Coronary artery (tissue), 2 donors: ENCODE data around the gene TMEM243.
"Not testable (repeated sequence)": the region's sequence is repeated elsewhere in the genome, so short reads cannot be mapped to it uniquely, and the experiment has no call there.

Source experiments
- DNase-seq: peaks from one replicate; pipeline ENCODE4 v3.0.0-alpha.2; 2017; ENCODE audit warnings: low spot score
- H3K27ac ChIP-seq, 2 donors: fragments of 200-600 bp; sonication (generic); one replicate each; pipeline ENCODE4 v1.5.1; 2016 to 2019
- H3K4me3 ChIP-seq: fragments of 200-600 bp; sonication (generic); 2 replicates; pipeline ENCODE4 v1.5.1; 2016; ENCODE audit warnings: mild to moderate bottlenecking, moderate library complexity
- TF ChIP-seq, protein P1 (sequence below): fragments of 200-600 bp; sonication (generic); IDR thresholded peaks from one replicate; pipeline ENCODE4 v1.5.1; 2019; ENCODE audit warnings: antibody characterized with exemption

TMEM243 gene

GRCh38 chr7:87212498-87212897 lies 7.0 kb downstream of the TMEM243 start:
- Histone ChIP-seq H3K4me3 (no peak overlapping the region), H3K27ac (no peak overlapping the region)
- no peak for DNase-seq
- TF ChIP-seq, protein P1, sequence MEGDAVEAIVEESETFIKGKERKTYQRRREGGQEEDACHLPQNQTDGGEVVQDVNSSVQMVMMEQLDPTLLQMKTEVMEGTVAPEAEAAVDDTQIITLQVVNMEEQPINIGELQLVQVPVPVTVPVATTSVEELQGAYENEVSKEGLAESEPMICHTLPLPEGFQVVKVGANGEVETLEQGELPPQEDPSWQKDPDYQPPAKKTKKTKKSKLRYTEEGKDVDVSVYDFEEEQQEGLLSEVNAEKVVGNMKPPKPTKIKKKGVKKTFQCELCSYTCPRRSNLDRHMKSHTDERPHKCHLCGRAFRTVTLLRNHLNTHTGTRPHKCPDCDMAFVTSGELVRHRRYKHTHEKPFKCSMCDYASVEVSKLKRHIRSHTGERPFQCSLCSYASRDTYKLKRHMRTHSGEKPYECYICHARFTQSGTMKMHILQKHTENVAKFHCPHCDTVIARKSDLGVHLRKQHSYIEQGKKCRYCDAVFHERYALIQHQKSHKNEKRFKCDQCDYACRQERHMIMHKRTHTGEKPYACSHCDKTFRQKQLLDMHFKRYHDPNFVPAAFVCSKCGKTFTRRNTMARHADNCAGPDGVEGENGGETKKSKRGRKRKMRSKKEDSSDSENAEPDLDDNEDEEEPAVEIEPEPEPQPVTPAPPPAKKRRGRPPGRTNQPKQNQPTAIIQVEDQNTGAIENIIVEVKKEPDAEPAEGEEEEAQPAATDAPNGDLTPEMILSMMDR = no peak

- no peak overlapping the region for H3K27ac ChIP-seq
- no peak for DNase-seq
- no peak overlapping the region for H3K4me3 ChIP-seq
- TF ChIP-seq, protein P1 = no peak
These were observed 9.0 kb downstream of the TMEM243 start for GRCh38 chr7:87210506-87210905.

DNA sequence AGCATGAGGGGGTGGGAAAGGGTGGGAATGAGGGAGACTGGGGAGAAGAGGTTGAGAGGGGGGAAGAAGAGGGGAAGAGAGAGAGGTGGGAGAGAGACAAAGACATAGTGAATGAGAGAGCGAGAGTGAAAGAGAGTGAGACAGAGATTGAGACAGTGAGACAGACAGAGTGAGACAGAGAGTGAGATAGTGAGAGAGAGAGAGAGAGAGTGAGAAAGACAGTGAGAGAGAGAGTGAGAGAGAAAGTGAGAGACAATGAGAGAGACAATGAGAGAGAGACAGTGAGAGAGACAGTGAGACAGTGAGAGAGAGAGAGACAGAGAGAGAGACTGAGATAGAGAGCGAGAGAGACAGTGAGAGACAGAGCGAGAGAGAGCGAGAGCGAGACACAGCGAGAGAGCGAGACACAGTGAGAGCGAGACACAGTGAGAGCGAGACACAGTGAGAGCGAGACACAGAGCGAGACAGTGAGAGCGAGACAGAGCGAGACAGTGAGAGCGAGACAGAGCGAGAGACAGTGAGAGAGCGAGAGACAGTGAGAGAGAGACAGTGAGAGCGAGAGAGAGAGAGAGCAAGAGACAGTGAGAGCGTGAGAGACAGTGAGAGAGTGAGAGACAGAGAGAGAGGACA lies 10.1 kb downstream of the TMEM243 start:
- no peak overlapping the region for H3K4me3 ChIP-seq
- no peak overlapping the region for H3K27ac ChIP-seq
- no peak for DNase-seq
- TF ChIP-seq, protein P1 = no peak

- no peak for DNase-seq
- Histone ChIP-seq H3K27ac (no peak overlapping the region), H3K4me3 (no peak overlapping the region)
- TF ChIP-seq, protein P1 = no peak
These were observed 13.2 kb downstream of the TMEM243 start for GRCh38 chr7:87206361-87206760.

DNA sequence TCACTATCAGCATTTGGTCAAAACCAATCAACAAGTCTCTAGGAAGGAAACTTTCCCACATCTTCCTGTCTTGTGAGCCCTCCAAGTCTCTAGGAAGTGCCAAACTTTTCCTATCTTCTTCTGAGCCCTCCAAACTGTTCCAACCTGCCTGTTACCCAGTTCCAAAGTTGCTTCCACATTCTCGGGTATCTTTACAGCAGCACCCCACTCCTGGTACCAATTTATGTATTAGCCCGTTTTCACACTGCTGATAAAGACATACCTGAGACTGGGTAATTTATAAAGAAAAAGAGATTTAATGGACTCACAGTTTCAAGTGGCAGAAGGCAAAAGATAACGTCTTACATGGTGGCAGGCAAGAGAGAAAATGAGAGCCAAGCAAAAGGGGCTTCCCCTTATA lies 13.8 kb downstream of the TMEM243 start:
- H3K4me3 ChIP-seq, H3K27ac ChIP-seq, DNase-seq: not testable (repeated sequence)

DNA sequence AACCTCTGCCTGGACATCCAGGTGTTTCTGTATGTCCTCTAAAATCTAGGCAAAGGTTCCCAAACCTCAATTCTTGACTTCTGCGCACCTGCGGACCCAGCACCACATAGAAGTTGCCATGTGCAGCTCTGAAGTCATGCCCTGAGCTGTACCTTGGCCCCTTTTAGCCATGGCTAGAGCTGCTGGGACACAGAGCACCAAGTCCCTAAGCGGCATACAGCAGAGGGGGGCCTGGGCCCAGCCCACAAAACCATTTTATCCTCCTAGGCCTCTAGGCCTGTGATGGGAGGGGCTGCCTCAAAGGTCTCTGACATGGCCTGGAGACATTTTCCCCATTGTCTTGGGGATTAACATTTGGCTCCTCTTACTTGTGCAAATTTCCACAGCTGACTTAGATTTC lies 14.6 kb downstream of the TMEM243 start:
- TF ChIP-seq, protein P1 = no peak
- H3K4me3 ChIP-seq = no peak overlapping the region
- no peak for DNase-seq
- H3K27ac ChIP-seq = no peak overlapping the region

GRCh38 chr7:87203929-87204328 lies 15.6 kb downstream of the TMEM243 start:
- not testable (repeated sequence) for H3K27ac ChIP-seq, H3K4me3 ChIP-seq, DNase-seq

DNA sequence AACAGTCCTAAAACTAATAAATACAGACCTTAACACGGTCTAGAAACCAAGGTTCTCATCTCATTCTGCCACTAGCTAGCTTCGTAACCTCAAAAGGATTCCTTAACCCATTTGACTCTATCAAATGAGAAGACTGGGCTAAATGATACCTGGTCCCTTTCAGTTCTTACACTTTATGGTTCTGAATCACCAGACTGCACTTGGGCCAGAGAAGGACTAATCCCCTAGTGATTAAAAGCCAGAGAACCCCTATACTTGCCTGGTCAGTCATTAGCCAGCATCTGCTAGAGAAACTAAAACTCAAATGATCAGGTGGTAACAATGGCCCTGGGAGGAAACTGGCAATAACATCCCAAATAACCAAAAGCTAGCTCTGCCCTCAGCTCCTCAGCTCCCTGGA lies 16.8 kb downstream of the TMEM243 start:
- TF ChIP-seq, protein P1 = no peak
- H3K27ac ChIP-seq = no peak overlapping the region
- no peak overlapping the region for H3K4me3 ChIP-seq
- no peak for DNase-seq
